DND-41 (cell line): Measurements from ENCODE around the gene DCAF16.
"Not testable (repeated sequence)": the region's sequence is repeated elsewhere in the genome, so short reads cannot be mapped to it uniquely, and the experiment has no call there.

Experiments
- EZH2 ChIP-seq: IDR thresholded peaks from 3 replicates; pipeline ENCODE4 v1.6.1; 2012; ENCODE audit warnings: borderline replicate concordance, low read depth, mild to moderate bottlenecking, moderate library complexity, low read length, inconsistent platforms; ENCODE audit not compliant: severe bottlenecking
- TF ChIP-seq, protein P1 (sequence below): IDR thresholded peaks from 2 replicates; pipeline ENCODE4 v1.5.1; 2012; ENCODE audit warnings: borderline replicate concordance, low read length, moderate library complexity, mild to moderate bottlenecking; ENCODE audit not compliant: poor library complexity, severe bottlenecking; ENCODE audit errors: extremely low read depth

DNA sequence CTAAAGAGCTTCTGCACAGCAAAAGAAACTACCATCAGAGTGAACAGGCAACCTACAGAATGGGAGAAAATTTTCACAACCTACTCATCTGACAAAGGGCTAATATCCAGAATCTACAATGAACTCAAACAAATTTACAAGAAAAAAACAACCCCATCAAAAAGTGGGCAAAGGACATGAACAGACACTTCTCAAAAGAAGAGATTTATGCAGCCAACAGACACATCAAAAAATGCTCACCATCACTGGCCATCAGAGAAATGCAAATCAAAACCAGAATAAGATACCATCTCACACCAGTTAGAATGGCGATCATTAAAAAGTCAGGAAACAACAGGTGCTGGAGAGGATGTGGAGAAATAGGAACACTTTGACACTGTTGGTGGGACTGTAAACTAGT is 39.7 kb upstream of the DCAF16 start:
- TF ChIP-seq, protein P1, sequence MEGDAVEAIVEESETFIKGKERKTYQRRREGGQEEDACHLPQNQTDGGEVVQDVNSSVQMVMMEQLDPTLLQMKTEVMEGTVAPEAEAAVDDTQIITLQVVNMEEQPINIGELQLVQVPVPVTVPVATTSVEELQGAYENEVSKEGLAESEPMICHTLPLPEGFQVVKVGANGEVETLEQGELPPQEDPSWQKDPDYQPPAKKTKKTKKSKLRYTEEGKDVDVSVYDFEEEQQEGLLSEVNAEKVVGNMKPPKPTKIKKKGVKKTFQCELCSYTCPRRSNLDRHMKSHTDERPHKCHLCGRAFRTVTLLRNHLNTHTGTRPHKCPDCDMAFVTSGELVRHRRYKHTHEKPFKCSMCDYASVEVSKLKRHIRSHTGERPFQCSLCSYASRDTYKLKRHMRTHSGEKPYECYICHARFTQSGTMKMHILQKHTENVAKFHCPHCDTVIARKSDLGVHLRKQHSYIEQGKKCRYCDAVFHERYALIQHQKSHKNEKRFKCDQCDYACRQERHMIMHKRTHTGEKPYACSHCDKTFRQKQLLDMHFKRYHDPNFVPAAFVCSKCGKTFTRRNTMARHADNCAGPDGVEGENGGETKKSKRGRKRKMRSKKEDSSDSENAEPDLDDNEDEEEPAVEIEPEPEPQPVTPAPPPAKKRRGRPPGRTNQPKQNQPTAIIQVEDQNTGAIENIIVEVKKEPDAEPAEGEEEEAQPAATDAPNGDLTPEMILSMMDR = not testable (repeated sequence)
- TF ChIP-seq EZH2 = not testable (repeated sequence)
